Iris pigment epithelial cell (primary cell): ENCODE results near the gene NPAS3.

Experiments
- DNase-seq: peaks from one replicate; pipeline ENCODE4 v3.0.0-alpha.2; 2011; ENCODE audit warnings: low read depth

The NPAS3 gene

DNA sequence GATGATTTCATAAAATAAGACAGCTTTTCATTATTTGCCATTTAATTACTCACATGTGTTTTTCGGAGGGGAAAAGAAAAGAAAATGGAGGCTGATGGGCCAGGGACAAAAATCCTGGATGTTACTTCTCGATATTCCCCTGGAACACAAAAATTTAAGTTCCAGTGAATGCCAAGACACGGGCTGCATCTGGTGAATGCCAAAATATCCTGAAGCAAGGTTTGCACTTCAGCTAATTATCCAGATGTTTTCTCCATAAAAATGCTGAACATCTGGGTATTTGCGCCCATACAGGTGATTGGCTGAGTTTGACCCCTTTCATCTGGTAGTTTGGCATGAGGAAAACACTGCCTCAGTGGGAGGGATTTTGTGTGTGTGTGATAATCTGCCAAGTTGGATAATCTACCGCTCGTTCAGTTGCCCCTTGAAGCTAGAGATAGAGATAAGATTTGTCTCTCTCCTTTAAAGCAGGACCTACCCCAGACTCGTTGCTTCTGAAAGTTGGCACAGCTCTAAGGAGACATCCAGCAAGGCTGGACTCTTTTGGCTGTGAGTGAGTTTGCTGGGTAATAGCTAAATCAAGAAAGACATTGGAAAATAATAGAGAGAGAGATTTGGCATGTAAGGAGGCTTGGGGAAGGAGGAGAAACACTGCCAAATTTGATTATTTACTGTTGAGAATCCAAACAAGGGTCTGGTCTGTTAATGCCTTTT, 622.2 kb downstream of the NPAS3 start:
- DNase-seq: no peak

DNA sequence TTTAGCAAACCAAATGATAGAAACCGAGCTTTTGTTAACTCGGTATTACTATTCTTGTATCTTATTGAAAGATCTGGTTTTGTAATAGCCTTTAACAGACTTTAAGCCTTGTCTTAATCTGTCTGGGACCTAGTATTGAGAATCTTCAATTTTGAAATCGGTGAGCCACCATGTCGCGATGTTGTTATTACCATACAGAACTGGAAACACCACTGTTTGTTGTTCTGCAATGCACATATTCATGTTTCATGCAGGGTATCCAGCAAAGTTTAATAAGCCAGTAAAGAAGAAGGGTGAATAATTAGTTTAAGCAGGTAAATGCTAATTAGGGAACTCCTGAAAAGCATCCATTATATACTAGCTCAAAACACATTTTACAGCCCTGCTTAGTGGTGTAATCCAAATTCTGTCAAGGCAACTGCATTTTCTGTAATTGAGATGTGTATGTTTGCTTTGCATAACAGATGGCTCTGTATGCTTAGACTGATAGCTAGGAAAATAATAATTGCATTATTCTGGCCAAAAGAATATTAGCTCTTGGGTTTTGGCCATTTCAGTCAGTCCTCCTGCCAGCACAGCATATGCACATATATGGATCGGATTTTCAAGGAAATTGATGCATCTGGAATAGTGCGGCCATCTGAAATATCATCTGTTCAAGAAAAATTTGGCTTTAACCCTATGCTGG, 623.0 kb downstream of the NPAS3 start:
- DNase-seq: no peak

- DNase-seq: peak; percentile 46
Observed at GRCh38 chr14:33563191-33563900, 624.7 kb downstream of the NPAS3 start.

GRCh38 chr14:33563901-33564197, 625.2 kb downstream of the NPAS3 start:
- no peak for DNase-seq

GRCh38 chr14:33564774-33565630, 626.3 kb downstream of the NPAS3 start:
- peak; percentile 94 for DNase-seq

DNA sequence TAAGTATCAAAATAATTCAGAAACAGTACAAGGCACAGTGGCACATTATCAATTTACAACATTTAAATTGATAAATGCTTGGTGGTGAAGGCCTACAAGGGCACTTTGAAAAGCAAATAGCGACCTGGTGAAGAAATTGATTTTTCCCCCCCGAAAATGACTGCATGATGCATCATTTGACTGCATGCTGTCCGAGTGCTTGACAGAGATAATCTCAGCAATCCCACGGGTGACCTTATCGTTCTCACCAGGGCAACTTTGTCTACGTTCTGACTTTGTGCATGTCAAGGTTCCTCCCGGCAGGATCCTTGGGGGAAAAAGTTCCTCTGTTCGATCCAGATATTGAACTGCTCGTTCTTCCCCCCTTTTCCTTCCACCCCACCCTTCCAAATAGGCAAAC, 627.4 kb downstream of the NPAS3 start:
- no peak for DNase-seq

DNA sequence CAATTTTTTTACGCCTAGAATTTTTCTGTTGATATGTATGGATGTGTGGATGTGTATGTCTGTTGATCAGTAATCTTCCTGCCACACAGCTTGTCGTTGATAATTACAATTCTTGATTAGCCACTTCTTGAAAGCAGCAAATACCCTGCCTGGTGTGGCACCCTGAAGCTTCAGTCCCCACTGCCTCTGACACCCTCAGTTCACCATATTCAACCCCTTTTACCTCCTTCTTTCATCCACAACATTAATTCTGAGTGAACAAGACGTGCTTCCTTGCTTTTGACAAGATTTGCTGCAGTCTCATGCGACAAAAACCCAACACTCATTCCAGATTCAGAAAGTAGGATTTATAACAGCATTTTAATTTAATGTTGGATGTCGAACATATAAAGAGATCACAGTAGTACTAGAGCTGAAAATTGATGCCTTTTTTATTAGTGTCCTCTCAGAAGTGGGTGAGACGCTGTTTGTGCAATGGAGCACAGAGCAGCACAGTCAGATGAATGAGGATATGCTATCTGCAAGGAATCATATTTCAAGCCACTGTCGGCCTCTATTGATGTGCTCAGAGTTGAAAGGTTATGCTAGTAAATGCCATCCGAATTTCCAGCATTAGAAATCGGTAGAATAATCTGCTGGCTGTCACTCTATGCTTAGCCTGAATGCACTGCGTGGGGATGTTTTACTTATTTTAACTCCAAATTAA, 628.5 kb downstream of the NPAS3 start:
- peak; percentile 76 for DNase-seq

DNA sequence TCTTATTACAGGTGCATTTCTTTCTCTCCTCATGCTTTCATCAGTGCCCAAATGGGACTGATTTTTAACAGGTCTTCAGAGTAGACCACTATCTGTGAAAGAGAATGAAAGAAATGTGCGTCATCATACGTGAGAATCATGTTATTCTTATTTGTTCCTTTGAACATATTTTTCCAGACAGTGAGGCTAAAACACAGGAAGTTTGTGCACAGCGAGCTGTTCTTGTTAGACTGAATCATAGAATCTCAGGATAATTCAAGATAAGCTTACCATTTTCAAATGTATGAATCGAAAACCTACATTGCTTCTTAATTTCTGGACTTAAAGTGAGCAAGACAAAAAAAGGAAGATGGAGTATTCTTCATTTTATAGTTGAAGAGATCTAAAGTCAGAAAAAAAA, 629.1 kb downstream of the NPAS3 start:
- DNase-seq: peak; percentile 86

DNA sequence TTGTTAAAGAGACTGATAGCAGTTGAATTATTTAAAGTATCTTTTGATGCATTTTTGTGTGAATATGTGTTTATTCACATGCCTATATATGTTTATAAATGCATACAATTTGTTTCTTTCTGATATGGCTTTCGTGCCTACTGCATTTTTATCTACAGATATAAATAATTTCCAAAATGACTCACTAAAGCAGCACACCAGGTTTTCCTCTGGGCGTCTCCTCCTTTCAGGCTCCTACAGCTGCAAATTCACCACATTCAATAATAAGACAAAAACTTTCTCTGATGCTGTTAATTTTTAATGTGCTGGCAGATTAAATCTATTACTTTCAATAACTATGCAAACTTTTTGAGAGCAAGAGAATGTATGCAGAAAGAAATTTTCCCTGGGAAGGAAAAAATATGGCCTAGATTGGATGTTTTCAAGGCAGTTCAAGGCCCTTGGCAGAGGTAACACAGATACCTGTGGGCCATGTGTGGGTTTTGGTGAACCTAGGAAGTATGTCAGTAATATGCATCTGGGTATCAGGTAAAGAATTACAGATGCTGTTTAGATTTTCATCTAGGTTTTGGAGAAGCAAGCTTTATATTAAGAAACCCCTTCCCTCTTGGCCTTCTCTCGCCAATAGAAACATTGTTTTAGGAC, 630.4 kb downstream of the NPAS3 start:
- DNase-seq: peak; percentile 64

- DNase-seq: peak; percentile 53
Observed at GRCh38 chr14:33569821-33570687, 631.4 kb downstream of the NPAS3 start.

- DNase-seq: no peak
Observed at GRCh38 chr14:33570694-33571310, 632.1 kb downstream of the NPAS3 start.

GRCh38 chr14:33573301-33573880, 634.7 kb downstream of the NPAS3 start:
- DNase-seq: peak; percentile 30

GRCh38 chr14:33576014-33576413, 637.3 kb downstream of the NPAS3 start:
- no peak for DNase-seq

DNA sequence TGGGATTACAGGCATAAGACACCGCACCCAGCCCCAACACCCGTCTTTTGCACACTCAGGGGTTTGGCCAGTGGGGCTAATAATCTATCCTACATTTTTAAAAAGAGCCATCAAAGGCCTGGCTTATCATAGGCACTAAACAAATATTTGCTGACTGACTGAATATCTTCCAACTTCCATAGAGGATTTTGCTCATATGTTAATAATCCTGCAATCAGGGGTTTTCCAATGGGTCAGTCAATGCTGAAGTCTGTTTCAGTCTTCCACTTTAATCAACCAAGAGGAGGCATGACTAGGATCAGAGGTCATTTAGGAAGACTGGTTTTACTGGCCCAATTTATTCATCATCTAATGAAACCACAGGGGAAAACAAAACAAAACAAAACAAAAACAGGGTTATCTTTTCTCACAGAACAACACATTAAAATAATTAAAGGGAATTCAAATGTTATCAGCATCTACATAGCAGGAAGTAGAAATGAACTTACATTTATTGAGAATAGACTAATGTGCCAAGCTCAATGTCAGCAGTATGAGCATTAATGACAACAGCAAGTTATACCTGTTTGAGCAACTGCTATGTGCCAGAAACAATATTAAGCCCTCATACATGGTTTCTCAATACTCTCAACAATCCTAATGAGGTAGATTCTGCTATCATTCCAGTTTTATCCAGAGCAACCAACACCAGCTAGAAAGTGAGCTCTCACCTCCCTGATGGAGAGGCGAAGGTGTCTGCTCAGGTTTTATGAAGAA, 640.0 kb downstream of the NPAS3 start:
- DNase-seq: no peak

DNA sequence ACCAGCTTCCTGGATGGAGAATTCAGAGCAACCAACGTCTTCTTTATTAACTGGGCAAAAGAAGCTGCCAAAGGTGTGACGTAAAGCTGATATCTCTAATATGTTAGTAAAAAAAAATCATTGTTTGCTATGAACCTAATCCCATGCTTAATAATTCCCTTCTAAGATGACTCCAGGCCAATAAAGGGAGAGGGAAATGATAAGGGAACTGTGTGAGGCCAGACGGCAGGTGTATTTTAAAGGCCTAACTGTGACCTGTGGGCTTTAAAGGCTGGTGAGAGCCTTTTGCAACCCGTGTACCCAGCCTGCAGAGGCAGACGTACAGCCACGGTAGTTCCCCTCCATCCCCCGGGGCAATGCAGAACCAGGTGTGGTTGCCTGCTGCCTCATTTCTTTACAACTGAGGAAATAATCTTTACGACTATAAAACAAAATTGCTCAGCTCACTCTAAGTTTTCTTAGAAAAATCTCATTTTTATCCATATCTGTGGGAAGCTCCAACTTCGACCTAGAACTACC, 641.6 kb downstream of the NPAS3 start:
- no peak for DNase-seq

DNA sequence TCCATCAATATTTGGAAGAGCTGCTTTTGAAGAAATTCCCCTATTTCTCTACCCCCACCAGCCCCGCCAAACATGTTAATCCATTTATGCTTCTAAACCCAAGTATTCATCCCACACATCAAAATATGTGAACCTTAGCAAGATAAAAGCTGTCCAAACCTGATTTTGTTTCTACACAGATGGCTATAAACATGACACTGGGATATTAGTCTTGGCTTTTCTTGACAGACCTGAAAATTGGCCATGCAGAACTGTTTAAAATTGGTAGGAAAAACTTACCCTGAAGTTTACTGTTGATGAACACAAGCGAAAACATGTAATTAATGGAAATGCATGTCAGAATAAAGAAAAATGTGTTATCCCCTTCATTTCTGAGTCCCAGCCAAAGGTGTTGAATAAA, 642.2 kb downstream of the NPAS3 start:
- DNase-seq: no peak

- DNase-seq: no peak
Observed at GRCh38 chr14:33584697-33585096, 646.0 kb downstream of the NPAS3 start.

DNA sequence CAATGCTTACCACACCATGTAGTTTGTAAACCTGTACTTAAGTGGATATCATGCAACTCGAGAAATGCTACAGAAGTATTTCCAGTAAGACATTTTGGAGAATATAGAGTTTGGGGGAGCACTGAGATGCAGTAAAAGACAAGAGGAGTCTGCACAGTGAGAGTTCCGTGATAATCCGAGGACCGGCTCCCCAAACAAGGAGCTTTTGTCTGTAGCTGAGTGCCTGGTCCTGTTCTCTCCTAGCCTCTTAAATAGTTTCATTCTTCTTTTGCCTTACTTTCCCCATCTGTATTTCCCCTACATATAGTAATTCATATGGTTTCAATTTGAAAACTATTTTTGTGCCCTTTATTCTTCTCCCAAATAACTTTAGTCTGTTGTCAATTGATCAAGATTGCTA, 648.1 kb downstream of the NPAS3 start:
- no peak for DNase-seq
